ENCODE results near the gene XIST. TPM values are rescaled to one million over a fixed set of nuclear protein-coding genes. Genes with fewer than 3 reads are reported as not detected.

XIST gene
- total RNA-seq, 3 donors from 2014 or later, result 0.48 to 472 (median 378) TPM

- Histone ChIP-seq H3K27me3 (no peaks in the 10 kb centered on the region), H3K4me3 (peak overlapping the region in 2 of 3 donors; percentile 54 to 68), H3K4me1 (no peaks in the 10 kb centered on the region), H3K27ac (no peak overlapping the region), H3K36me3 (no peaks in the 10 kb centered on the region), H3K9me3 (no peaks in the 10 kb centered on the region)
- TF ChIP-seq, protein P1, sequence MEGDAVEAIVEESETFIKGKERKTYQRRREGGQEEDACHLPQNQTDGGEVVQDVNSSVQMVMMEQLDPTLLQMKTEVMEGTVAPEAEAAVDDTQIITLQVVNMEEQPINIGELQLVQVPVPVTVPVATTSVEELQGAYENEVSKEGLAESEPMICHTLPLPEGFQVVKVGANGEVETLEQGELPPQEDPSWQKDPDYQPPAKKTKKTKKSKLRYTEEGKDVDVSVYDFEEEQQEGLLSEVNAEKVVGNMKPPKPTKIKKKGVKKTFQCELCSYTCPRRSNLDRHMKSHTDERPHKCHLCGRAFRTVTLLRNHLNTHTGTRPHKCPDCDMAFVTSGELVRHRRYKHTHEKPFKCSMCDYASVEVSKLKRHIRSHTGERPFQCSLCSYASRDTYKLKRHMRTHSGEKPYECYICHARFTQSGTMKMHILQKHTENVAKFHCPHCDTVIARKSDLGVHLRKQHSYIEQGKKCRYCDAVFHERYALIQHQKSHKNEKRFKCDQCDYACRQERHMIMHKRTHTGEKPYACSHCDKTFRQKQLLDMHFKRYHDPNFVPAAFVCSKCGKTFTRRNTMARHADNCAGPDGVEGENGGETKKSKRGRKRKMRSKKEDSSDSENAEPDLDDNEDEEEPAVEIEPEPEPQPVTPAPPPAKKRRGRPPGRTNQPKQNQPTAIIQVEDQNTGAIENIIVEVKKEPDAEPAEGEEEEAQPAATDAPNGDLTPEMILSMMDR (IDR thresholded peaks at IDR 0.05), result no peak
- no peak for TF ChIP-seq POLR2A (IDR thresholded peaks at IDR 0.05)
- TF ChIP-seq POLR2AphosphoS5 (IDR thresholded peaks at IDR 0.05), result no peak
- intact Hi-C loops (cut with DNase I; ENCODE audit: low total_unique reads), result no loop called here
- no peak for DNase-seq (ENCODE audit: low spot score in 2 of 2)
Measured at GRCh38 chrX:73847991-73848390, 4.5 kb downstream of the XIST start.

GRCh38 chrX:73847100-73847499 lies 5.4 kb downstream of the XIST start:
- H3K36me3 ChIP-seq, result no peaks in the 10 kb centered on the region
- no peaks in the 10 kb centered on the region for H3K9me3 ChIP-seq
- intact Hi-C loops (cut with DNase I; ENCODE audit: low total_unique reads), result no loop called here
- no peaks in the 10 kb centered on the region for H3K4me1 ChIP-seq
- no peaks in the 10 kb centered on the region for H3K27me3 ChIP-seq
- no peak for DNase-seq (ENCODE audit: low spot score in 2 of 2)
- no peak overlapping the region for H3K27ac ChIP-seq
- TF ChIP-seq, protein P1 (IDR thresholded peaks at IDR 0.05), result no peak
- no peak for TF ChIP-seq POLR2A (IDR thresholded peaks at IDR 0.05)
- no peak for TF ChIP-seq POLR2AphosphoS5 (IDR thresholded peaks at IDR 0.05)
- H3K4me3 ChIP-seq, result peak overlapping the region in 2 of 3 donors; percentile 2 to 10

GRCh38 chrX:73842541-73843234 lies 9.8 kb downstream of the XIST start:
- H3K36me3 ChIP-seq, result no peaks in the 10 kb centered on the region
- H3K9me3 ChIP-seq, result no peaks in the 10 kb centered on the region
- intact Hi-C loops (cut with DNase I; ENCODE audit: low total_unique reads), result no loop called here
- no peak overlapping the region for H3K4me3 ChIP-seq
- H3K4me1 ChIP-seq, result no peaks in the 10 kb centered on the region
- DNase-seq (ENCODE audit: low spot score in 2 of 2), result no peak
- TF ChIP-seq, protein P1 (IDR thresholded peaks at IDR 0.05), result no peak
- TF ChIP-seq POLR2AphosphoS5 (IDR thresholded peaks at IDR 0.05) (no peak), POLR2A (IDR thresholded peaks at IDR 0.05) (no peak)
- H3K27ac ChIP-seq, result no peak overlapping the region
- H3K27me3 ChIP-seq, result no peaks in the 10 kb centered on the region

DNA sequence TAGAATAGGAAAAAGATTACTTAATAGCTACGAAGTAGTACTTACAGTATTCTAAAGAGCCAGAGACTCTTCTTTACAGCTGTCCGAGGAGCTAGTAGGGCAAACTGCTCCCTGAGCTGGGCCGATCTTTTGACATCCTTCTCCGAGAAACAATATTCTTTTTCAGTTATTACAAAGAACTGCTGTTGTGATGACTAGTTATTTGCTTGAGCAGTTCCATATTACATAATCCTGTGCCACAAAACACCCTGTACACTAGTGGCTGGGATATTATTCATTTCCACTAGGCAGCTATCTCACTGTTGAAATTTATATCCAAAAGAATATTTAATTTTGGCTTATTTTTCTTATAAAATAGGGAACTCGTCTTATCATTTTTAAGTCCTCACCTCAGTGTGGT lies 11.2 kb downstream of the XIST start:
- H3K4me1 ChIP-seq, result no peaks in the 10 kb centered on the region
- H3K9me3 ChIP-seq, result no peaks in the 10 kb centered on the region
- DNase-seq (ENCODE audit: low spot score in 2 of 2), result no peak
- no peak overlapping the region for H3K27ac ChIP-seq
- intact Hi-C loops (cut with DNase I; ENCODE audit: low total_unique reads), result no loop called here
- no peaks in the 10 kb centered on the region for H3K36me3 ChIP-seq
- H3K27me3 ChIP-seq, result no peaks in the 10 kb centered on the region
- TF ChIP-seq POLR2AphosphoS5 (IDR thresholded peaks at IDR 0.05) (no peak), POLR2A (IDR thresholded peaks at IDR 0.05) (no peak)
- TF ChIP-seq, protein P1 (IDR thresholded peaks at IDR 0.05), result no peak
- H3K4me3 ChIP-seq, result no peak overlapping the region

DNA sequence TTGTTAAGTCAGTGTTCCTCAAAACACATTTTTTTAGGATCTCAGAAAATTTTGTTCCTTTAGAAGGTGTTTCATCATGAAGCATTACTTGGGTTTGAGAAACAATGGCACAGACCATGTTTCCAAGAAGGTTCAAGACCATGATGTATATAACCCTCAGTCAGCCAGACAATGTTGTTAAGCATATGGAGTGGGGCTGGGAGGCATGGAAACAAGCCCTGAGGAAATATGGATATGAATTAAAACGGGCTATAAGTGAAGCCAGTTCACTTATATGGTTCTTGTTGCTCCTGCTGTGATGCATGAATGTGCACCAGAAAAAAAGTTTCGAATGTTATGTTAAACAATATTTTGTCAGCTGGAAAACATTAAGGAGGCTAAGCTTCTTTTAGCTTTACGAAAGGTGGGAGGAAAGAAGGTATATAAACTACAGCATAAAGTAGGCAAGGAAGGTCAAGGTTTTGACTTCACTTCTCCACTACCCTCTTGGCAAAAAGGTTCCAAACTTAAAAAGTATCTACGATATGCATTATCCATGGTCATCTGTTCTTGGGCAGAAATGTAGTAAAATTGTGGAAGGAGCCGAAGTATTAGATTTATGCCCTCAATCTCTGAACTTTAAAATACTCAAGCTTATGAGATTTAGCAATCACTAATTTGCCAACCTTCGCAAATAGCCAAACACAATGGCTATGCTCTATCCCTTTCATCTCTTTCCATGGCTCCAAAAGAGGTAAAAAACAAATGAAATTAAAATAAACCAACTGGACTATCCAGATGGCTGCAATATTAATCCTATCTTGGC lies 12.2 kb downstream of the XIST start:
- TF ChIP-seq POLR2A (IDR thresholded peaks at IDR 0.05) (no peak), POLR2AphosphoS5 (IDR thresholded peaks at IDR 0.05) (no peak)
- TF ChIP-seq, protein P1 (IDR thresholded peaks at IDR 0.05), result no peak
- no peak overlapping the region for H3K27ac ChIP-seq

More for the DNA sequence above, 12.2 kb downstream of the XIST start:
- Histone ChIP-seq H3K9me3 (no peaks in the 10 kb centered on the region), H3K4me1 (no peaks in the 10 kb centered on the region), H3K4me3 (no peak overlapping the region), H3K27me3 (no peaks in the 10 kb centered on the region), H3K36me3 (no peaks in the 10 kb centered on the region)
- intact Hi-C loops (cut with DNase I; ENCODE audit: low total_unique reads), result no loop called here
- no peak for DNase-seq (ENCODE audit: low spot score in 2 of 2)
